H9 (cell line): ENCODE results near the gene DOHH. TPM values are rescaled to one million over a fixed set of nuclear protein-coding genes. Genes with fewer than 3 reads are reported as not detected.
A peak's percentile ranks its signal among the peaks of the same experiment; 100 is the strongest.

Experiments used
- DNase-seq: peaks from one replicate; pipeline ENCODE4 v3.0.0-alpha.2; 2017
- H2AFZ ChIP-seq: one replicate; pipeline ENCODE4 v1.6.1; 2013; ENCODE audit warnings: mild to moderate bottlenecking, low read length, control low read depth, moderate library complexity
- H2AK5ac ChIP-seq: 2 replicates; pipeline ENCODE4 v1.6.1; 2013; ENCODE audit warnings: low read length, control low read depth, mixed read lengths; ENCODE audit not compliant: insufficient read length
- H2BK120ac ChIP-seq: one replicate; pipeline ENCODE4 v1.6.1; 2013; ENCODE audit warnings: low read depth, mild to moderate bottlenecking, low read length, control low read depth, inconsistent platforms; ENCODE audit not compliant: poor library complexity, severe bottlenecking
- H2BK12ac ChIP-seq: 2 replicates; pipeline ENCODE4 v1.6.1; 2013; ENCODE audit warnings: low read length, control low read depth, mixed read lengths, low read depth; ENCODE audit not compliant: insufficient read length
- H2BK15ac ChIP-seq: 2 replicates; pipeline ENCODE4 v1.6.1; 2013; ENCODE audit warnings: low read depth, low read length, control low read depth
- H2BK20ac ChIP-seq: one replicate; pipeline ENCODE4 v1.6.1; 2013; ENCODE audit warnings: low read depth, mild to moderate bottlenecking, low read length, control low read depth, inconsistent platforms; ENCODE audit not compliant: poor library complexity, severe bottlenecking
- H2BK5ac ChIP-seq: 2 replicates; pipeline ENCODE4 v1.6.1; 2013; ENCODE audit warnings: low read length, control low read depth, mixed read lengths; ENCODE audit not compliant: insufficient read length
- H3K14ac ChIP-seq: 2 replicates; pipeline ENCODE4 v1.6.1; 2013; ENCODE audit warnings: low read length, control low read depth; ENCODE audit not compliant: insufficient read depth
- H3K18ac ChIP-seq: 2 replicates; pipeline ENCODE4 v1.6.1; 2013; ENCODE audit warnings: low read depth, mild to moderate bottlenecking, mixed read lengths, low read length, control low read depth; ENCODE audit not compliant: insufficient read length
- H3K23ac ChIP-seq: 2 replicates; pipeline ENCODE4 v1.6.1; 2013; ENCODE audit warnings: low read length, control low read depth, mixed read lengths, low read depth; ENCODE audit not compliant: insufficient read length
- H3K23me2 ChIP-seq: 2 replicates; pipeline ENCODE4 v1.6.1; 2013; ENCODE audit warnings: low read depth, mild to moderate bottlenecking, mixed read lengths, low read length, control low read depth; ENCODE audit not compliant: insufficient read length, poor library complexity, severe bottlenecking
- H3K27ac ChIP-seq: 2 replicates; pipeline ENCODE4 v1.5.1; 2013; ENCODE audit warnings: low read length, control low read depth, mixed read lengths, low read depth; ENCODE audit not compliant: insufficient read length
- H3K27me3 ChIP-seq: 2 replicates; pipeline ENCODE4 v1.6.1; 2013; ENCODE audit warnings: low read length, control low read depth, inconsistent platforms; ENCODE audit not compliant: insufficient read depth
- H3K4ac ChIP-seq: 2 replicates; pipeline ENCODE4 v1.6.1; 2013; ENCODE audit warnings: low read depth, mild to moderate bottlenecking, control low read depth, inconsistent platforms, low read length, moderate library complexity
- H3K4me1 ChIP-seq: 2 replicates; pipeline ENCODE4 v1.6.1; 2013; ENCODE audit warnings: low read length, control low read depth, inconsistent platforms; ENCODE audit not compliant: insufficient read depth
- H3K4me2 ChIP-seq: 2 replicates; pipeline ENCODE4 v1.6.1; 2013; ENCODE audit warnings: low read length, control low read depth, mixed read lengths; ENCODE audit not compliant: insufficient read length, insufficient read depth
- H3K56ac ChIP-seq: 2 replicates; pipeline ENCODE4 v1.6.1; 2013; ENCODE audit warnings: low read depth, mild to moderate bottlenecking, mixed read lengths, low read length, control low read depth; ENCODE audit not compliant: insufficient read length
- H3K79me1 ChIP-seq: 2 replicates; pipeline ENCODE4 v1.6.1; 2013; ENCODE audit warnings: low read depth, mild to moderate bottlenecking, moderate library complexity, low read length, control low read depth, inconsistent platforms; ENCODE audit not compliant: insufficient read depth, poor library complexity, severe bottlenecking
- H3K79me2 ChIP-seq: 2 replicates; pipeline ENCODE4 v1.6.1; 2013; ENCODE audit warnings: low read length, control low read depth, inconsistent platforms; ENCODE audit not compliant: insufficient read depth
- H3K9ac ChIP-seq: 2 replicates; pipeline ENCODE4 v1.6.1; 2013; ENCODE audit warnings: low read length, control low read depth, mixed read lengths; ENCODE audit not compliant: insufficient read length; ENCODE audit errors: extremely low read depth
- H3K9me3 ChIP-seq: one replicate; pipeline ENCODE4 v1.6.1; 2013; ENCODE audit warnings: low read depth, low read length, inconsistent platforms; ENCODE audit not compliant: control insufficient read depth
- H3T11ph ChIP-seq: one replicate; pipeline ENCODE4 v1.6.1; 2013; ENCODE audit warnings: mild to moderate bottlenecking, low read length, control low read depth, inconsistent platforms
- H4K20me1 ChIP-seq: one replicate; pipeline ENCODE4 v1.6.1; 2013; ENCODE audit not compliant: control insufficient read depth, insufficient read length, insufficient read depth
- H4K5ac ChIP-seq: 2 replicates; pipeline ENCODE4 v1.6.1; 2013; ENCODE audit warnings: low read depth, mild to moderate bottlenecking, mixed read lengths, low read length, control low read depth; ENCODE audit not compliant: insufficient read length
- H4K8ac ChIP-seq: replicated peaks from 2 replicates; pipeline ENCODE4 v1.6.1; 2013; ENCODE audit warnings: low read length, control low read depth, mixed read lengths, low read depth; ENCODE audit not compliant: insufficient read length
- H4K91ac ChIP-seq: 2 replicates; pipeline ENCODE4 v1.6.1; 2013; ENCODE audit warnings: low read depth, mild to moderate bottlenecking, moderate library complexity, mixed read lengths, low read length, control low read depth; ENCODE audit not compliant: insufficient read length
- H3K27ac Mint-ChIP-seq, 3 experiments: 2 replicates in 2 of 3; 3 replicates in 1 of 3; pipeline ENCODE4 v1.8.0; 2020 to 2021; ENCODE audit warnings: mixed read lengths in 3 of 3, mild to moderate bottlenecking in 1 of 3, moderate library complexity in 1 of 3
- H3K27me3 Mint-ChIP-seq: 2 replicates; pipeline ENCODE4 v1.8.0; 2021; ENCODE audit warnings: low read depth, mild to moderate bottlenecking, moderate library complexity, mixed read lengths
- H3K36me3 Mint-ChIP-seq, 3 experiments: 2 replicates in 2 of 3; 3 replicates in 1 of 3; pipeline ENCODE4 v1.8.0; 2020 to 2021; ENCODE audit warnings: low read depth in 3 of 3, mixed read lengths in 3 of 3; ENCODE audit not compliant: insufficient read depth in 1 of 3
- H3K4me1 Mint-ChIP-seq, 2 experiments: 2 replicates each; pipeline ENCODE4 v1.8.0; 2020; ENCODE audit warnings: mixed read lengths in 2 of 2
- H3K4me3 Mint-ChIP-seq, 2 experiments: 2 replicates in 1 of 2; 3 replicates in 1 of 2; pipeline ENCODE4 v1.8.0; 2020 to 2021; ENCODE audit warnings: mild to moderate bottlenecking in 2 of 2, mixed read lengths in 2 of 2, moderate library complexity in 1 of 2
- H3K9me3 Mint-ChIP-seq, 2 experiments: 2 replicates in 1 of 2; 3 replicates in 1 of 2; pipeline ENCODE4 v1.8.0; 2020; ENCODE audit warnings: mild to moderate bottlenecking in 2 of 2, mixed read lengths in 2 of 2, moderate library complexity in 1 of 2
- CTCF ChIP-seq: fragments of 200-600 bp; sonication (generic); conservative IDR thresholded peaks from 3 replicates; pipeline ENCODE4 v1.8.0; 2021; ENCODE audit warnings: antibody characterized with exemption, mild to moderate bottlenecking
- WGBS: extraction: QIAGEN DNeasy Blood & Tissue Kit; methylation state at CpG from one replicate; pipeline ENCODE4 v1.1.7; 2013; ENCODE audit warnings: missing lambda C conversion rate, low lambda C conversion rate, mixed read lengths; ENCODE audit not compliant: insufficient read length; ENCODE audit errors: extremely low coverage; 5-methylcytosine and 5-hydroxymethylcytosine counted together
- total RNA-seq: library from RNA; stranded (reverse); gene quantifications from 2 replicates; pipeline ENCODE4 v1.2.1, GENCODE V29; 2021

DOHH gene
- total RNA-seq, 1 experiment from 2014 or later = 16.5 TPM

- H3K27ac ChIP-seq = no peak overlapping the region
- H3K27me3 Mint-ChIP-seq = no peaks in the 10 kb centered on the region
- no peak overlapping the region for H2BK12ac ChIP-seq
- no peaks in the 10 kb centered on the region for H4K20me1 ChIP-seq
- H3K27me3 ChIP-seq = no peaks in the 10 kb centered on the region
- no peak overlapping the region for H2BK5ac ChIP-seq
- no peak overlapping the region for H4K5ac ChIP-seq
- H3K23ac ChIP-seq = no peak overlapping the region
- H3K18ac ChIP-seq = no peak overlapping the region
- H3K4ac ChIP-seq = no peak overlapping the region
- H4K8ac ChIP-seq = no peak overlapping the region
- H3K9me3 Mint-ChIP-seq = no peaks in the 10 kb centered on the region
- no peaks in the 10 kb centered on the region for H3K4me1 Mint-ChIP-seq
- H3K79me2 ChIP-seq = no peaks in the 10 kb centered on the region
- H2BK20ac ChIP-seq = no peak overlapping the region
- no peak for DNase-seq
- no peaks in the 10 kb centered on the region for H3K4me1 ChIP-seq
- no peak overlapping the region for H3T11ph ChIP-seq
- peak; percentile 53 for TF ChIP-seq CTCF
- no peak overlapping the region for H3K9ac ChIP-seq
- peaks cover 12 to 36% (median 33%) of the 10 kb centered on the region in 3 experiments; a peak in 6 of 7 replicates for H3K36me3 Mint-ChIP-seq
- WGBS = no CpG with 5 or more reads among the region's 28 CpGs
- no peaks in the 10 kb centered on the region for H3K79me1 ChIP-seq
- H4K91ac ChIP-seq = no peak overlapping the region
- H3K27ac Mint-ChIP-seq = no peak overlapping the region
- H2AFZ ChIP-seq = no peak overlapping the region
- no peak overlapping the region for H3K4me3 Mint-ChIP-seq
- no peak overlapping the region for H3K14ac ChIP-seq
- no peak overlapping the region for H3K56ac ChIP-seq
- H3K4me2 ChIP-seq = no peak overlapping the region
- no peaks in the 10 kb centered on the region for H3K23me2 ChIP-seq
- no peaks in the 10 kb centered on the region for H3K9me3 ChIP-seq
- H2AK5ac ChIP-seq = no peak overlapping the region
- H2BK120ac ChIP-seq = no peak overlapping the region
- no peak overlapping the region for H2BK15ac ChIP-seq
These were observed 26.2 kb upstream of the DOHH start for GRCh38 chr19:3526507-3527237.
